ENCODE data around the gene CLIP2.
"Not testable (repeated sequence)": the region's sequence is repeated elsewhere in the genome, so short reads cannot be mapped to it uniquely, and the experiment has no call there.

Gene CLIP2

GRCh38 chr7:74253331-74253730, 35.9 kb upstream of the CLIP2 start:
- peak overlapping the region; percentile 92 for H3K4me3 ChIP-seq (ENCODE audit: control insufficient read depth, low read depth, low read length)
- no peak for DNase-seq (ENCODE audit: low read depth)
- TF ChIP-seq CTCF (conservative IDR thresholded peaks at IDR 0.05; ENCODE audit: control insufficient read depth, insufficient read depth, low read depth, low read length), result no peak

- DNase-seq (ENCODE audit: low read depth), result no peak
- no peak for TF ChIP-seq CTCF (conservative IDR thresholded peaks at IDR 0.05; ENCODE audit: control insufficient read depth, insufficient read depth, low read depth, low read length)
- peak overlapping the region; percentile 92 for H3K4me3 ChIP-seq (ENCODE audit: control insufficient read depth, low read depth, low read length)
Observed at GRCh38 chr7:74253835-74254128, 35.4 kb upstream of the CLIP2 start.

- H3K4me3 ChIP-seq (ENCODE audit: control insufficient read depth, low read depth, low read length), result peak within 1 kb of the TSS; percentile 92
- no peak for TF ChIP-seq CTCF (conservative IDR thresholded peaks at IDR 0.05; ENCODE audit: control insufficient read depth, insufficient read depth, low read depth, low read length)
- peak; percentile 93 for DNase-seq (ENCODE audit: low read depth)
Observed at GRCh38 chr7:74254129-74254857, 34.9 kb upstream of the CLIP2 start, which contains the start of gene RFC2. Gene RFC2 (minus strand): TSS chr7:74254399. CDS start chr7:74254383, 16 bp downstream.

- no peak for TF ChIP-seq CTCF (conservative IDR thresholded peaks at IDR 0.05; ENCODE audit: control insufficient read depth, insufficient read depth, low read depth, low read length)
- no peak for DNase-seq (ENCODE audit: low read depth)
- H3K4me3 ChIP-seq (ENCODE audit: control insufficient read depth, low read depth, low read length), result peak overlapping the region; percentile 92
Observed at GRCh38 chr7:74254858-74255379, 34.3 kb upstream of the CLIP2 start.

- H3K4me3 ChIP-seq (ENCODE audit: control insufficient read depth, low read depth, low read length); DNase-seq (ENCODE audit: low read depth): not testable (repeated sequence)
Observed at GRCh38 chr7:74255461-74255860, 33.7 kb upstream of the CLIP2 start.

- DNase-seq (ENCODE audit: low read depth), result peak; percentile 95
- no peak overlapping the region for H3K4me3 ChIP-seq (ENCODE audit: control insufficient read depth, low read depth, low read length)
- TF ChIP-seq CTCF (conservative IDR thresholded peaks at IDR 0.05; ENCODE audit: control insufficient read depth, insufficient read depth, low read depth, low read length), result no peak
Observed at GRCh38 chr7:74256491-74257408, 32.5 kb upstream of the CLIP2 start.

GRCh38 chr7:74258639-74259038, 30.6 kb upstream of the CLIP2 start:
- DNase-seq (ENCODE audit: low read depth), result no peak
- TF ChIP-seq CTCF (conservative IDR thresholded peaks at IDR 0.05; ENCODE audit: control insufficient read depth, insufficient read depth, low read depth, low read length), result no peak
- no peak overlapping the region for H3K4me3 ChIP-seq (ENCODE audit: control insufficient read depth, low read depth, low read length)

Measured in fibroblast of mammary gland (primary cell).